ENCODE measurements around the gene CORIN. TPM values are rescaled to one million over a fixed set of nuclear protein-coding genes. Genes with fewer than 3 reads are reported as not detected.

Gene CORIN
- total and polyA plus RNA-seq, 2 experiments from 2014 or later = not detected

- no peak overlapping the region for H3K4me3 ChIP-seq
- ATAC-seq = no peak
- H3K36me3 Mint-ChIP-seq (ENCODE audit: low read depth) = no peaks in the 10 kb centered on the region
- no peaks in the 10 kb centered on the region for H3F3A ChIP-seq (replicated peaks; ENCODE audit: low read depth)
- H3K27ac ChIP-seq (ENCODE audit: low read depth) = no peak overlapping the region
- no peaks in the 10 kb centered on the region for H3K79me2 ChIP-seq (replicated peaks; ENCODE audit: insufficient read depth)
- TF ChIP-seq, protein P1, sequence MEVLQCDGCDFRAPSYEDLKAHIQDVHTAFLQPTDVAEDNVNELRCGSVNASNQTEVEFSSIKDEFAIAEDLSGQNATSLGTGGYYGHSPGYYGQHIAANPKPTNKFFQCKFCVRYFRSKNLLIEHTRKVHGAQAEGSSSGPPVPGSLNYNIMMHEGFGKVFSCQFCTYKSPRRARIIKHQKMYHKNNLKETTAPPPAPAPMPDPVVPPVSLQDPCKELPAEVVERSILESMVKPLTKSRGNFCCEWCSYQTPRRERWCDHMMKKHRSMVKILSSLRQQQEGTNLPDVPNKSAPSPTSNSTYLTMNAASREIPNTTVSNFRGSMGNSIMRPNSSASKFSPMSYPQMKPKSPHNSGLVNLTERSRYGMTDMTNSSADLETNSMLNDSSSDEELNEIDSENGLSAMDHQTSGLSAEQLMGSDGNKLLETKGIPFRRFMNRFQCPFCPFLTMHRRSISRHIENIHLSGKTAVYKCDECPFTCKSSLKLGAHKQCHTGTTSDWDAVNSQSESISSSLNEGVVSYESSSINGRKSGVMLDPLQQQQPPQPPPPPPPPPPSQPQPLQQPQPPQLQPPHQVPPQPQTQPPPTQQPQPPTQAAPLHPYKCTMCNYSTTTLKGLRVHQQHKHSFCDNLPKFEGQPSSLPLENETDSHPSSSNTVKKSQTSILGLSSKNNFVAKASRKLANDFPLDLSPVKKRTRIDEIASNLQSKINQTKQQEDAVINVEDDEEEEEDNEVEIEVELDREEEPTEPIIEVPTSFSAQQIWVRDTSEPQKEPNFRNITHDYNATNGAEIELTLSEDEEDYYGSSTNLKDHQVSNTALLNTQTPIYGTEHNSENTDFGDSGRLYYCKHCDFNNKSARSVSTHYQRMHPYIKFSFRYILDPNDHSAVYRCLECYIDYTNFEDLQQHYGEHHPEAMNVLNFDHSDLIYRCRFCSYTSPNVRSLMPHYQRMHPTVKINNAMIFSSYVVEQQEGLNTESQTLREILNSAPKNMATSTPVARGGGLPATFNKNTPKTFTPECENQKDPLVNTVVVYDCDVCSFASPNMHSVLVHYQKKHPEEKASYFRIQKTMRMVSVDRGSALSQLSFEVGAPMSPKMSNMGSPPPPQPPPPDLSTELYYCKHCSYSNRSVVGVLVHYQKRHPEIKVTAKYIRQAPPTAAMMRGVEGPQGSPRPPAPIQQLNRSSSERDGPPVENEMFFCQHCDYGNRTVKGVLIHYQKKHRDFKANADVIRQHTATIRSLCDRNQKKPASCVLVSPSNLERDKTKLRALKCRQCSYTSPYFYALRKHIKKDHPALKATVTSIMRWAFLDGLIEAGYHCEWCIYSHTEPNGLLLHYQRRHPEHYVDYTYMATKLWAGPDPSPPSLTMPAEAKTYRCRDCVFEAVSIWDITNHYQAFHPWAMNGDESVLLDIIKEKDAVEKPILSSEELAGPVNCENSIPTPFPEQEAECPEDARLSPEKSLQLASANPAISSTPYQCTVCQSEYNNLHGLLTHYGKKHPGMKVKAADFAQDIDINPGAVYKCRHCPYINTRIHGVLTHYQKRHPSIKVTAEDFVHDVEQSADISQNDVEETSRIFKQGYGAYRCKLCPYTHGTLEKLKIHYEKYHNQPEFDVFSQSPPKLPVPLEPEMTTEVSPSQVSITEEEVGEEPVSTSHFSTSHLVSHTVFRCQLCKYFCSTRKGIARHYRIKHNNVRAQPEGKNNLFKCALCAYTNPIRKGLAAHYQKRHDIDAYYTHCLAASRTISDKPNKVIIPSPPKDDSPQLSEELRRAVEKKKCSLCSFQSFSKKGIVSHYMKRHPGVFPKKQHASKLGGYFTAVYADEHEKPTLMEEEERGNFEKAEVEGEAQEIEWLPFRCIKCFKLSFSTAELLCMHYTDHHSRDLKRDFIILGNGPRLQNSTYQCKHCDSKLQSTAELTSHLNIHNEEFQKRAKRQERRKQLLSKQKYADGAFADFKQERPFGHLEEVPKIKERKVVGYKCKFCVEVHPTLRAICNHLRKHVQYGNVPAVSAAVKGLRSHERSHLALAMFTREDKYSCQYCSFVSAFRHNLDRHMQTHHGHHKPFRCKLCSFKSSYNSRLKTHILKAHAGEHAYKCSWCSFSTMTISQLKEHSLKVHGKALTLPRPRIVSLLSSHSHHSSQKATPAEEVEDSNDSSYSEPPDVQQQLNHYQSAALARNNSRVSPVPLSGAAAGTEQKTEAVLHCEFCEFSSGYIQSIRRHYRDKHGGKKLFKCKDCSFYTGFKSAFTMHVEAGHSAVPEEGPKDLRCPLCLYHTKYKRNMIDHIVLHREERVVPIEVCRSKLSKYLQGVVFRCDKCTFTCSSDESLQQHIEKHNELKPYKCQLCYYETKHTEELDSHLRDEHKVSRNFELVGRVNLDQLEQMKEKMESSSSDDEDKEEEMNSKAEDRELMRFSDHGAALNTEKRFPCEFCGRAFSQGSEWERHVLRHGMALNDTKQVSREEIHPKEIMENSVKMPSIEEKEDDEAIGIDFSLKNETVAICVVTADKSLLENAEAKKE (CRISPR knock-in tag; IDR thresholded peaks at IDR 0.05) = no peak
- TF ChIP-seq CREB1 (CRISPR knock-in tag; IDR thresholded peaks at IDR 0.05; ENCODE audit: low read depth) = no peak
- no peak for TF ChIP-seq ZNF114 (CRISPR knock-in tag; IDR thresholded peaks at IDR 0.05)
- TF ChIP-seq JUNB (IDR thresholded peaks at IDR 0.05; ENCODE audit: unreplicated experiment) = no peak
- TF ChIP-seq NANOG (IDR thresholded peaks at IDR 0.05; ENCODE audit: borderline replicate concordance) = no peak
- TF ChIP-seq STAT1 (IDR thresholded peaks at IDR 0.05; ENCODE audit: unreplicated experiment) = no peak
- no peak for TF ChIP-seq CTCF (conservative IDR thresholded peaks at IDR 0.05; ENCODE audit: low read depth in 2 of 2)
- TF ChIP-seq POLR2AphosphoS5 (IDR thresholded peaks at IDR 0.05; ENCODE audit: low read depth) = no peak
- TF ChIP-seq ETS1 (IDR thresholded peaks at IDR 0.05) = no peak
- TF ChIP-seq ZNF331 (CRISPR knock-in tag; IDR thresholded peaks at IDR 0.05; ENCODE audit: low read depth) = no peak
- H3K4me3 Mint-ChIP-seq = no peak overlapping the region
- H3K9me2 ChIP-seq (ENCODE audit: insufficient read depth) = no peaks in the 10 kb centered on the region
- no peaks in the 10 kb centered on the region for H4K20me1 ChIP-seq (replicated peaks; ENCODE audit: insufficient read depth)
- H3K4me1 ChIP-seq (ENCODE audit: insufficient read depth) = peaks cover 26% of the 10 kb centered on the region
- no peaks in the 10 kb centered on the region for H3K27me3 Mint-ChIP-seq (ENCODE audit: insufficient read depth, low read depth, poor library complexity)
- no peaks in the 10 kb centered on the region for H3K36me3 ChIP-seq (ENCODE audit: insufficient read depth)
- H3K4me2 ChIP-seq = no peak overlapping the region
- no peak overlapping the region for H3K27ac Mint-ChIP-seq
- H2AFZ ChIP-seq = no peak overlapping the region
- DNase-seq (ENCODE audit: low spot score) = no peak
- H3K27me3 ChIP-seq (ENCODE audit: insufficient read depth) = no peaks in the 10 kb centered on the region
- H3K9me3 Mint-ChIP-seq = no peaks in the 10 kb centered on the region
- peaks cover 26% of the 10 kb centered on the region; the same call in 2 of the 3 replicates for H3K4me1 Mint-ChIP-seq
Observed at GRCh38 chr4:47718696-47719095, 119.2 kb downstream of the CORIN start.

Data from GM23338 (cell line).